SW480 (cell line): ENCODE results near the gene AKAP13.

Experiments
- DNase-seq: peaks from one replicate; pipeline ENCODE4 v3.0.0-alpha.2; 2016; ENCODE audit warnings: low spot score

AKAP13 gene

GRCh38 chr15:85770096-85771041, 390.0 kb downstream of the AKAP13 start:
- no peak for DNase-seq

GRCh38 chr15:85771271-85771670, 390.9 kb downstream of the AKAP13 start:
- no peak for DNase-seq

- DNase-seq, result no peak
Observed at GRCh38 chr15:85771781-85772445, 391.5 kb downstream of the AKAP13 start.

- DNase-seq, result no peak
Observed at GRCh38 chr15:85772668-85773067, 392.3 kb downstream of the AKAP13 start.

- DNase-seq, result no peak
Observed at GRCh38 chr15:85773249-85773648, 392.8 kb downstream of the AKAP13 start.

- DNase-seq, result no peak
Observed at GRCh38 chr15:85773970-85774369, 393.6 kb downstream of the AKAP13 start.

- DNase-seq, result no peak
Observed at GRCh38 chr15:85777250-85778106, 397.1 kb downstream of the AKAP13 start.

GRCh38 chr15:85778107-85778776, 397.8 kb downstream of the AKAP13 start:
- DNase-seq, result no peak

- DNase-seq, result no peak
Observed at GRCh38 chr15:85779249-85779648, 398.8 kb downstream of the AKAP13 start.

- no peak for DNase-seq
Observed at GRCh38 chr15:85780225-85780985, 400.0 kb downstream of the AKAP13 start.

- DNase-seq, result no peak
Observed at GRCh38 chr15:85781099-85781498, 400.7 kb downstream of the AKAP13 start.

GRCh38 chr15:85782064-85782463, 401.7 kb downstream of the AKAP13 start:
- no peak for DNase-seq

- DNase-seq, result peak; percentile 81
Observed at GRCh38 chr15:85785887-85786780, 405.7 kb downstream of the AKAP13 start.

- DNase-seq, result peak; percentile 27
Observed at GRCh38 chr15:85786781-85787114, 406.3 kb downstream of the AKAP13 start.

- DNase-seq, result no peak
Observed at GRCh38 chr15:85788771-85789495, 408.5 kb downstream of the AKAP13 start.

- no peak for DNase-seq
Observed at GRCh38 chr15:85789496-85789875, 409.1 kb downstream of the AKAP13 start.

- no peak for DNase-seq
Observed at GRCh38 chr15:85792102-85792731, 411.8 kb downstream of the AKAP13 start.

GRCh38 chr15:85792912-85793590, 412.6 kb downstream of the AKAP13 start:
- no peak for DNase-seq
